Measurements from ENCODE around the gene CYLD.

GRCh38 chr16:50733468-50733867 is 8.4 kb upstream of the CYLD start:
- TF ChIP-seq CTCF (IDR thresholded peaks at IDR 0.05) (no peak), POLR2A (IDR thresholded peaks at IDR 0.05) (no peak)
